K562 (cell line): Measurements from ENCODE around the gene F13B. TPM values are rescaled to one million over a fixed set of nuclear protein-coding genes. Genes with fewer than 3 reads are reported as not detected.
A peak's percentile ranks its signal among the peaks of the same experiment; 100 is the strongest.

Experiments
- ATAC-seq: fragments of 200-7000 bp; cut with Tn5 transposase; 3 replicates; pipeline ENCODE4 v1.9.1; 2020; ENCODE audit warnings: moderate library complexity
- BruUV-seq: library from RNA; stranded (reverse); fragments of 400-500 nt; replicated peaks from 2 replicates; lab custom pipeline; 2021; lab: Mats Ljungman, UMichigan
- CTCF ChIA-PET: fragments of 300-600 bp; formaldehyde crosslinking; extraction: SDS; loops from one replicate; lab custom pipeline; 2021; ENCODE audit warnings: low intra/inter-chr PET ratio; lab: Yijun Ruan, JAX
- POLR2A ChIA-PET: fragments of 300-600, 350-650 bp; sonication (Branson Sonifier 250); formaldehyde crosslinking; extraction: SDS; loops from one replicate; lab custom pipeline; 2021; ENCODE audit warnings: antibody characterized with exemption, inconsistent platforms; lab: Yijun Ruan, JAX
- DNase-seq, 4 experiments: peaks; one replicate each; pipeline versions ENCODE4 v3.0.0 to v3.0.0-alpha.2; 2011 to 2018; ENCODE audit warnings: low spot score in 3 of 4, mixed read lengths in 3 of 4; ENCODE audit errors: extremely low read depth in 1 of 4
- FAIRE-seq: peaks from 2 replicates; lab custom pipeline; 2011; peaks lifted over from hg19 to GRCh38; lab: Jason Lieb, UNC
- H2AFZ ChIP-seq: 2 replicates; pipeline ENCODE4 v1.6.0; 2011; ENCODE audit warnings: low read depth, low read length, control low read depth, inconsistent platforms
- H3K27ac ChIP-seq: fragments of 200-600 bp; 3 replicates; pipeline ENCODE4 v1.8.0; 2011; ENCODE audit warnings: low read depth, mild to moderate bottlenecking, control low read depth, inconsistent platforms, low read length, moderate library complexity, mixed read lengths; ENCODE audit errors: extremely low read depth
- H3K27me3 ChIP-seq, 2 experiments: fragments of 300-600 bp in 1 of 2; 2 replicates in 1 of 2; 3 replicates in 1 of 2; pipeline versions ENCODE4 v1.6.0 to v1.8.0; 2011; ENCODE audit warnings: inconsistent platforms in 2 of 2, low read length in 2 of 2, mild to moderate bottlenecking in 1 of 2, mixed read lengths in 1 of 2, moderate library complexity in 1 of 2; ENCODE audit not compliant: control insufficient read depth in 2 of 2, insufficient read depth in 2 of 2
- H3K36me3 ChIP-seq: fragments of 300-600 bp; 3 replicates; pipeline ENCODE4 v1.8.0; 2011; ENCODE audit warnings: mild to moderate bottlenecking, low read length, inconsistent platforms; ENCODE audit not compliant: control insufficient read depth, insufficient read depth
- H3K4me1 ChIP-seq, 2 experiments: fragments of 200-600 bp in 1 of 2; replicated peaks in 1 of 2; 2 replicates in 1 of 2; 3 replicates in 1 of 2; pipeline versions ENCODE4 v1.5.1 to v1.8.0; 2011; ENCODE audit warnings: inconsistent platforms in 2 of 2, low read length in 2 of 2, mild to moderate bottlenecking in 1 of 2, mixed read lengths in 1 of 2, moderate library complexity in 1 of 2; ENCODE audit not compliant: control insufficient read depth in 2 of 2, insufficient read depth in 2 of 2
- H3K4me2 ChIP-seq: 2 replicates; pipeline ENCODE4 v1.6.1; 2011; ENCODE audit warnings: low read length, control low read depth, inconsistent platforms, mixed read lengths; ENCODE audit not compliant: insufficient read depth
- H3K4me3 ChIP-seq: fragments of 200-600 bp; sonication (generic), shearing (Covaris generic); 2 replicates; pipeline ENCODE4 v1.5.1; 2016; ENCODE audit warnings: control low read depth, inconsistent platforms
- H3K79me2 ChIP-seq: fragments of 200-600 bp; 3 replicates; pipeline ENCODE4 v1.8.0; 2011; ENCODE audit warnings: low read length, inconsistent platforms; ENCODE audit not compliant: control insufficient read depth, insufficient read depth
- H3K9ac ChIP-seq, 2 experiments: 2 replicates each; pipeline versions ENCODE4 v1.6.0 to v1.6.1; 2011; ENCODE audit warnings: low read depth in 2 of 2, low read length in 2 of 2, control low read depth in 1 of 2, inconsistent platforms in 1 of 2, mild to moderate bottlenecking in 1 of 2, mixed read lengths in 1 of 2; ENCODE audit not compliant: insufficient read depth in 1 of 2
- H3K9me1 ChIP-seq: one replicate; pipeline ENCODE4 v1.6.0; 2011; ENCODE audit warnings: inconsistent platforms, mild to moderate bottlenecking, low read length, moderate library complexity; ENCODE audit not compliant: control insufficient read depth, insufficient read depth
- H3K9me3 ChIP-seq: replicated peaks from 2 replicates; pipeline ENCODE4 v1.5.1; 2011; ENCODE audit warnings: low read depth, low read length, inconsistent platforms; ENCODE audit not compliant: control insufficient read depth, insufficient read depth
- H4K20me1 ChIP-seq: replicated peaks from 2 replicates; pipeline ENCODE4 v1.6.1; 2011; ENCODE audit warnings: low read length, inconsistent platforms, mixed read lengths; ENCODE audit not compliant: control insufficient read depth, insufficient read depth
- CBX3 ChIP-seq, 2 experiments: IDR thresholded peaks; 1 replicate in 1 of 2; 2 replicates in 1 of 2; pipeline ENCODE4 v1.6.1; 2012; ENCODE audit warnings: inconsistent platforms in 2 of 2, low read length in 2 of 2, borderline replicate concordance in 1 of 2, control low read depth in 1 of 2
- PHF20 ChIP-seq: fragments of 450-650 bp; IDR thresholded peaks from 2 replicates; pipeline ENCODE4 v1.6.1; 2018; ENCODE audit not compliant: partially characterized antibody
- TRIM28 ChIP-seq: fragments of 450-650 bp; IDR thresholded peaks from 2 replicates; pipeline ENCODE4 v1.6.1; 2017
- YY1 ChIP-seq, 3 experiments: IDR thresholded peaks; 2 replicates each; pipeline ENCODE4 v1.6.1; 2011; ENCODE audit warnings: low read length in 2 of 3, mild to moderate bottlenecking in 2 of 3, moderate library complexity in 2 of 3, borderline replicate concordance in 1 of 3, control low read depth in 1 of 3, low read depth in 1 of 3; ENCODE audit not compliant: insufficient read depth in 3 of 3, insufficient replicate concordance in 2 of 3, control insufficient read depth in 1 of 3, insufficient read length in 1 of 3; ENCODE audit errors: extremely low read depth in 1 of 3
- ZFP36 ChIP-seq: fragments of 150-350 bp; IDR thresholded peaks from 2 replicates; pipeline ENCODE4 v1.6.1; 2018; ENCODE audit warnings: low read length, low read depth; ENCODE audit not compliant: partially characterized antibody
- ZNF431 ChIP-seq: sonication (generic); formaldehyde crosslinking; IDR thresholded peaks from 2 replicates; pipeline ENCODE4 v1.8.0; 2022; ENCODE audit warnings: mild to moderate bottlenecking, missing genetic modification reagents
- ZNF707 ChIP-seq: fragments of 250-450 bp; sonication (Bioruptor Pico); conservative IDR thresholded peaks from 2 replicates; pipeline ENCODE4 v1.8.0; 2022; ENCODE audit warnings: inconsistent platforms, mild to moderate bottlenecking, moderate library complexity
- WGBS: fragments of 100-300 bp; shearing (Covaris generic); methylation state at CpG from one replicate; pipeline ENCODE4 v1.1.6; 2016; ENCODE audit warnings: low coverage, mixed read lengths; ENCODE audit not compliant: insufficient coverage; ENCODE audit errors: missing lambda C conversion rate; 5-methylcytosine and 5-hydroxymethylcytosine counted together
- in situ Hi-C: fragments of 300-500 bp; cut with MboI; formaldehyde crosslinking; loops from 4 replicates; pipeline ENCODE4 v1.15.0; 2018; ENCODE audit warnings: inconsistent platforms, mixed read lengths
- intact Hi-C: fragments of 100-400 bp; cut with micrococcal nuclease; formaldehyde crosslinking; loops from 2 replicates; pipeline ENCODE4 v1.14.2; 2022
- polyA plus RNA-seq, 8 experiments: library from polyadenylated mRNA; depleted of rRNA in 4 of 8; stranded (reverse) in 5 of 8; unstranded in 3 of 8; fragments of >200 nt; fragmentation: Nextera tagmentation in 2 of 8; fragmentation: Illumina TruSeq in 1 of 8; extraction: Ambion mirVana in 2 of 8; extraction: Trizol in 1 of 8; gene quantifications; 2 replicates each; pipeline versions ENCODE4 v1.2.1 to v1.2.3, GENCODE V29; 2011 to 2014; ENCODE audit warnings: inconsistent platforms in 1 of 8, missing spikeins in 1 of 8
- total RNA-seq, 7 experiments: library from RNA; depleted of rRNA in 6 of 7; stranded (reverse); fragments of >200 nt in 6 of 7; fragmentation: Illumina TruSeq in 2 of 7; extraction: Trizol in 2 of 7; gene quantifications; 2 replicates each; pipeline versions ENCODE4 v1.2.1 to v1.2.3, GENCODE V29; 2011 to 2021; ENCODE audit warnings: low replicate concordance in 1 of 7
- TF ChIP-seq, protein P1 (sequence below): fragments of 250-450 bp; sonication (Bioruptor Pico); IDR thresholded peaks from 2 replicates; pipeline ENCODE4 v1.5.0; 2020; ENCODE audit warnings: mild to moderate bottlenecking, borderline replicate concordance

Gene F13B
- total and polyA plus RNA-seq, 9 of the 15 experiments (the other 6 are each of a cell fraction or from before 2014, with no cell fraction given), result not detected

DNA sequence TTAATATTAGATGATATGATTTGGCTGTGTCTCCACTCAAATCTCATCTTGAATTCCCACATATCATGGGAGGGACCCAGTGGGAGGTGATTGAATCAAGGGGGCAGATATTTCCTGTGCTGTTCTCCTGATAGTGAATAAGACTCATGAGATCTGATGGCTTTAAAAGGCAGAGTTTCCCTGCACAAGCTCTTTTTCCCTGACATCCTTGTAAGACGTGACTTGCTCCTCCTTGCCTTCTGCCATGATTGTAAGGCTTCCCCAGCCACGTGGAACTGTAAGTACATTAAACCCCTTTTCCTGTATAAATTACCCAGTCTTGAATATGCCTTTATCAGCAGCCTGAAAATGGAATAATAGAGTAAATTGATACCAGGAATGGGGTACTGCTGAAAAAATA, 13.3 kb upstream of the F13B start:
- peaks cover 2% of the 10 kb centered on the region; the same call in 1 of the 2 replicates for H3K9me3 ChIP-seq
- H3K27ac ChIP-seq, result no peak overlapping the region
- H3K27me3 ChIP-seq, result no peaks in the 10 kb centered on the region
- no TSS peak for BruUV-seq
- TF ChIP-seq ZNF707 (CRISPR knock-in tag) (0 out of 2 replicates have a peak, but pooled peaks have one; percentile 50), ZFP36 (peak; percentile 60), PHF20 (no peak), YY1 (IDR thresholded peaks at IDR 0.05; ENCODE audit: borderline replicate concordance in 1 of 3, control insufficient read depth in 1 of 3, extremely low read depth in 1 of 3, insufficient read depth in 3 of 3, insufficient read length in 1 of 3, insufficient replicate concordance in 2 of 3, low read depth in 1 of 3, low read length in 2 of 3) (peak in 1 of 3 experiments; percentile 15), TRIM28 (peak; percentile 73; the same call in 1 of the 2 replicates), ZNF431 (CRISPR knock-in tag) (peak; percentile 98), CBX3 (IDR thresholded peaks at IDR 0.05; ENCODE audit: borderline replicate concordance in 1 of 2, low read length in 2 of 2) (peak in 1 of 2 experiments; percentile 41; a peak in 1 of 3 replicates)
- TF ChIP-seq, protein P1, sequence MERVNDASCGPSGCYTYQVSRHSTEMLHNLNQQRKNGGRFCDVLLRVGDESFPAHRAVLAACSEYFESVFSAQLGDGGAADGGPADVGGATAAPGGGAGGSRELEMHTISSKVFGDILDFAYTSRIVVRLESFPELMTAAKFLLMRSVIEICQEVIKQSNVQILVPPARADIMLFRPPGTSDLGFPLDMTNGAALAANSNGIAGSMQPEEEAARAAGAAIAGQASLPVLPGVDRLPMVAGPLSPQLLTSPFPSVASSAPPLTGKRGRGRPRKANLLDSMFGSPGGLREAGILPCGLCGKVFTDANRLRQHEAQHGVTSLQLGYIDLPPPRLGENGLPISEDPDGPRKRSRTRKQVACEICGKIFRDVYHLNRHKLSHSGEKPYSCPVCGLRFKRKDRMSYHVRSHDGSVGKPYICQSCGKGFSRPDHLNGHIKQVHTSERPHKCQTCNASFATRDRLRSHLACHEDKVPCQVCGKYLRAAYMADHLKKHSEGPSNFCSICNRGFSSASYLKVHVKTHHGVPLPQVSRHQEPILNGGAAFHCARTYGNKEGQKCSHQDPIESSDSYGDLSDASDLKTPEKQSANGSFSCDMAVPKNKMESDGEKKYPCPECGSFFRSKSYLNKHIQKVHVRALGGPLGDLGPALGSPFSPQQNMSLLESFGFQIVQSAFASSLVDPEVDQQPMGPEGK (CRISPR knock-in tag), result no peak
- H3K9ac ChIP-seq, result no peak overlapping the region
- no peaks in the 10 kb centered on the region for H4K20me1 ChIP-seq
- peaks cover 32% of the 10 kb centered on the region for H3K36me3 ChIP-seq
- ATAC-seq, result no peak
- no peak overlapping the region for H3K4me2 ChIP-seq
- no peak for FAIRE-seq
- H3K4me1 ChIP-seq, result no peaks in the 10 kb centered on the region
- WGBS, result 17% methylated on average over 2 of the region's 2 CpGs
- no peaks in the 10 kb centered on the region for H3K9me1 ChIP-seq
- ChIA-PET CTCF (no interaction called here), POLR2A (no interaction called here)
- no peak overlapping the region for H3K4me3 ChIP-seq
- H2AFZ ChIP-seq, result no peak overlapping the region
- intact Hi-C loops (no loop called here), in situ Hi-C loops (no loop called here)
- H3K79me2 ChIP-seq, result no peaks in the 10 kb centered on the region
- DNase-seq, result peak in 1 of 4 experiments; percentile 11
